GM21390 (cell line): ENCODE data around the gene FAM83G.

Source experiments
- ATAC-seq: cut with Tn5 transposase; IDR thresholded peaks from one replicate; pipeline ENCODE4 v1.9.1; 2021; ENCODE audit not compliant: unreplicated experiment

Gene FAM83G

GRCh38 chr17:18992454-18993130 is 12.0 kb downstream of the FAM83G start:
- no peak for ATAC-seq

GRCh38 chr17:18991531-18992315 is 12.8 kb downstream of the FAM83G start:
- no peak for ATAC-seq

- no peak for ATAC-seq
These were observed 14.2 kb downstream of the FAM83G start for GRCh38 chr17:18990331-18990730.

GRCh38 chr17:18988546-18989173 is 15.9 kb downstream of the FAM83G start:
- no peak for ATAC-seq

- no peak for ATAC-seq
These were observed 16.6 kb downstream of the FAM83G start for GRCh38 chr17:18987862-18988545.

GRCh38 chr17:18987230-18987610 is 17.3 kb downstream of the FAM83G start:
- ATAC-seq = no peak

- no peak for ATAC-seq
These were observed 17.9 kb downstream of the FAM83G start for GRCh38 chr17:18986541-18987229.

GRCh38 chr17:18985475-18985874 is 19.1 kb downstream of the FAM83G start:
- no peak for ATAC-seq

GRCh38 chr17:18984273-18985114 is 20.1 kb downstream of the FAM83G start:
- no peak for ATAC-seq

- no peak for ATAC-seq
These were observed 22.7 kb downstream of the FAM83G start for GRCh38 chr17:18981642-18982424.

GRCh38 chr17:18981335-18981641 is 23.3 kb downstream of the FAM83G start:
- no peak for ATAC-seq

GRCh38 chr17:18980682-18981334 is 23.8 kb downstream of the FAM83G start:
- ATAC-seq = no peak

GRCh38 chr17:18978655-18979054 is 25.9 kb downstream of the FAM83G start:
- ATAC-seq = no peak

- ATAC-seq = no peak
These were observed 26.5 kb downstream of the FAM83G start for GRCh38 chr17:18978050-18978449.

- no peak for ATAC-seq
These were observed 26.9 kb downstream of the FAM83G start for GRCh38 chr17:18977646-18978045.

GRCh38 chr17:18977021-18977420 is 27.5 kb downstream of the FAM83G start:
- ATAC-seq = no peak

GRCh38 chr17:18976201-18976600 is 28.4 kb downstream of the FAM83G start:
- ATAC-seq = no peak

- no peak for ATAC-seq
These were observed 29.0 kb downstream of the FAM83G start for GRCh38 chr17:18975597-18975996.
